Stomach (tissue), 9 donors: ENCODE data around the gene TCP1. TPM values are rescaled to one million over a fixed set of nuclear protein-coding genes. Genes with fewer than 3 reads are reported as not detected.

ENCODE experiments used
- DNase-seq, 2 donors: peaks; one replicate each; pipeline versions ENCODE4 v3.0.0 to v3.0.0-alpha.2; 2013 to 2019
- H3K27ac ChIP-seq, 5 donors: fragments of 200-600 bp in 4 of 5; sonication (generic) in 4 of 5; one replicate each; pipeline ENCODE4 v1.5.1; 2013 to 2019; ENCODE audit warnings: mild to moderate bottlenecking in 1 of 5, moderate library complexity in 1 of 5
- H3K27me3 ChIP-seq, 3 donors: fragments of 200-600 bp; sonication (generic); one replicate each; pipeline ENCODE4 v1.5.1; 2017 to 2019; ENCODE audit warnings: mixed run types in 1 of 3
- H3K36me3 ChIP-seq, 4 donors: fragments of 200-600 bp; sonication (generic); 1 replicate in 3 of 4; 2 replicates in 1 of 4; pipeline ENCODE4 v1.5.1; 2016 to 2019
- H3K4me1 ChIP-seq, 4 donors: fragments of 200-600 bp; sonication (generic); one replicate each; pipeline ENCODE4 v1.5.1; 2016 to 2019
- H3K4me3 ChIP-seq, 4 donors: fragments of 200-600 bp; sonication (generic) in 3 of 4; one replicate each; pipeline ENCODE4 v1.5.1; 2016 to 2019; ENCODE audit warnings: mild to moderate bottlenecking in 1 of 4
- H3K9me3 ChIP-seq, 4 donors: fragments of 200-600 bp; sonication (generic); one replicate each; pipeline ENCODE4 v1.5.1; 2016 to 2019
- CTCF ChIP-seq, 7 experiments: fragments of 450-650 bp in 4 of 7; fragments of 200-600 bp in 3 of 7; sonication (generic) in 3 of 7; IDR thresholded peaks; one replicate each; pipeline ENCODE4 v1.5.1; 2016 to 2019; ENCODE audit warnings: antibody characterized with exemption in 7 of 7, control low read depth in 2 of 7, mild to moderate bottlenecking in 1 of 7
- EP300 ChIP-seq: sonication (generic); formaldehyde crosslinking; IDR thresholded peaks from one replicate; pipeline ENCODE4 v1.6.1; 2017; ENCODE audit warnings: antibody characterized with exemption
- POLR2A ChIP-seq, 4 donors: fragments of 450-650 bp; IDR thresholded peaks; one replicate each; pipeline ENCODE4 v1.6.1; 2016; ENCODE audit warnings: antibody characterized with exemption in 4 of 4, control low read depth in 2 of 4, mild to moderate bottlenecking in 1 of 4, moderate library complexity in 1 of 4
- POLR2AphosphoS5 ChIP-seq, 3 donors: sonication (generic); formaldehyde crosslinking; IDR thresholded peaks; one replicate each; pipeline ENCODE4 v1.6.1; 2016; ENCODE audit warnings: antibody characterized with exemption in 3 of 3
- WGBS, 5 donors: extraction: QIAGEN DNeasy Blood & Tissue Kit in 3 of 5; methylation state at CpG; one replicate each; pipeline versions ENCODE4 v1.1.5 to v1.1.7; 2013 to 2018; 5-methylcytosine and 5-hydroxymethylcytosine counted together
- intact Hi-C: fragments of 100-400 bp; cut with DNase I; formaldehyde crosslinking; loops from one replicate; pipeline ENCODE4 v1.15.1; 2023; ENCODE audit warnings: low total_unique reads
- polyA plus RNA-seq, 3 donors: library from polyadenylated mRNA; stranded (reverse); fragments of 200-250 nt; gene quantifications; one replicate each; pipeline ENCODE4 v1.2.3, GENCODE V29; 2013
- total RNA-seq, 5 donors: library from RNA; depleted of rRNA; stranded (reverse); fragments of >200 nt; gene quantifications; one replicate each; pipeline versions ENCODE4 v1.1.0 to v1.2.3, GENCODE V29; 2014 to 2016
- donor health status: healthy with polysubstance abuse.
- donor health status: Bipolar disorder and iron deficiency.
- donor health status: healthy.

The TCP1 gene
- total and polyA plus RNA-seq, 8 donors: 52.7 to 199 (median 110) TPM

GRCh38 chr6:159815410-159815809, 26.0 kb upstream of the TCP1 start:
- WGBS, 5 donors: 75 to 90% (median 86%) methylated on average over 6 of the region's 6 CpGs
- no peaks in the 10 kb centered on the region for H3K9me3 ChIP-seq
- intact Hi-C loops: no loop called here

GRCh38 chr6:159813781-159814180, 24.4 kb upstream of the TCP1 start:
- Histone ChIP-seq H3K9me3 (no peaks in the 10 kb centered on the region), H3K4me1 (peaks cover 0 to 13% (median 6%) of the 10 kb centered on the region in 4 donors), H3K27me3 (no peaks in the 10 kb centered on the region), H3K27ac (no peak overlapping the region), H3K4me3 (no peak overlapping the region), H3K36me3 (no peaks in the 10 kb centered on the region)
- TF ChIP-seq POLR2A (IDR thresholded peaks at IDR 0.05) (no peak), EP300 (no peak), CTCF (IDR thresholded peaks at IDR 0.05) (no peak), POLR2AphosphoS5 (IDR thresholded peaks at IDR 0.05) (no peak)
- DNase-seq: no peak
- intact Hi-C loops: no loop called here
- 80 to 95% (median 86%) methylated on average over 9 of the region's 9 CpGs for WGBS, 5 donors

More at GRCh38 chr6:159815410-159815809, 26.0 kb upstream of the TCP1 start:
- peaks cover 0 to 13% (median 6%) of the 10 kb centered on the region in 4 donors for H3K4me1 ChIP-seq
- DNase-seq: no peak
- H3K4me3 ChIP-seq: no peak overlapping the region
- TF ChIP-seq POLR2A (IDR thresholded peaks at IDR 0.05): no peak
- TF ChIP-seq EP300: no peak
- TF ChIP-seq POLR2AphosphoS5 (IDR thresholded peaks at IDR 0.05): no peak
- TF ChIP-seq CTCF (IDR thresholded peaks at IDR 0.05): no peak
- H3K27ac ChIP-seq: no peak overlapping the region
- no peaks in the 10 kb centered on the region for H3K36me3 ChIP-seq
- no peaks in the 10 kb centered on the region for H3K27me3 ChIP-seq

- peaks cover 0 to 15% (median 0%) of the 10 kb centered on the region in 4 donors for H3K4me1 ChIP-seq
- H3K9me3 ChIP-seq: no peaks in the 10 kb centered on the region
- H3K36me3 ChIP-seq: peaks cover 0 to 4% (median 0%) of the 10 kb centered on the region in 4 donors
- H3K27me3 ChIP-seq: no peaks in the 10 kb centered on the region
- WGBS, 5 donors: 84 to 93% (median 89%) methylated on average over 4 of the region's 4 CpGs
- TF ChIP-seq CTCF (IDR thresholded peaks at IDR 0.05): no peak
- no peak for TF ChIP-seq POLR2AphosphoS5 (IDR thresholded peaks at IDR 0.05)
- TF ChIP-seq EP300: no peak
- no peak for TF ChIP-seq POLR2A (IDR thresholded peaks at IDR 0.05)
- intact Hi-C loops: no loop called here
- no peak for DNase-seq
- H3K27ac ChIP-seq: no peak overlapping the region
- no peak overlapping the region for H3K4me3 ChIP-seq
Observed at GRCh38 chr6:159809149-159809548, 19.7 kb upstream of the TCP1 start.

- Histone ChIP-seq H3K4me3 (no peak overlapping the region), H3K36me3 (peaks cover 0 to 4% (median 0%) of the 10 kb centered on the region in 4 donors), H3K9me3 (no peaks in the 10 kb centered on the region), H3K27ac (no peak overlapping the region), H3K4me1 (peaks cover 0 to 15% (median 0%) of the 10 kb centered on the region in 4 donors), H3K27me3 (no peaks in the 10 kb centered on the region)
- intact Hi-C loops: no loop called here
- no peak for DNase-seq
- TF ChIP-seq CTCF (IDR thresholded peaks at IDR 0.05) (no peak), POLR2A (IDR thresholded peaks at IDR 0.05) (no peak), POLR2AphosphoS5 (IDR thresholded peaks at IDR 0.05) (no peak), EP300 (no peak)
- 81 to 90% (median 85%) methylated on average over 6 of the region's 6 CpGs for WGBS, 5 donors
Observed at GRCh38 chr6:159808647-159809046, 19.2 kb upstream of the TCP1 start.
